Frontal cortex (tissue), 4 donors: ENCODE data around the gene SPIN1. TPM values are rescaled to one million over a fixed set of nuclear protein-coding genes. Genes with fewer than 3 reads are reported as not detected.

Experiments
- DNase-seq, 2 donors: peaks; one replicate each; pipeline ENCODE4 v3.0.0; 2012; ENCODE audit warnings: low spot score in 2 of 2
- FAIRE-seq: peaks from 2 replicates; lab custom pipeline; 2012; peaks lifted over from hg19 to GRCh38; lab: Jason Lieb, UNC
- total RNA-seq: library from RNA; depleted of rRNA; stranded (reverse); fragments of >200 nt; gene quantifications from one replicate; pipeline ENCODE4 v1.2.3, GENCODE V29; 2014
- donor health status: control.
- donor health status: control.
- donor health status: control.

The SPIN1 gene
- total RNA-seq, 1 donor from 2014 or later: 351 TPM

DNA sequence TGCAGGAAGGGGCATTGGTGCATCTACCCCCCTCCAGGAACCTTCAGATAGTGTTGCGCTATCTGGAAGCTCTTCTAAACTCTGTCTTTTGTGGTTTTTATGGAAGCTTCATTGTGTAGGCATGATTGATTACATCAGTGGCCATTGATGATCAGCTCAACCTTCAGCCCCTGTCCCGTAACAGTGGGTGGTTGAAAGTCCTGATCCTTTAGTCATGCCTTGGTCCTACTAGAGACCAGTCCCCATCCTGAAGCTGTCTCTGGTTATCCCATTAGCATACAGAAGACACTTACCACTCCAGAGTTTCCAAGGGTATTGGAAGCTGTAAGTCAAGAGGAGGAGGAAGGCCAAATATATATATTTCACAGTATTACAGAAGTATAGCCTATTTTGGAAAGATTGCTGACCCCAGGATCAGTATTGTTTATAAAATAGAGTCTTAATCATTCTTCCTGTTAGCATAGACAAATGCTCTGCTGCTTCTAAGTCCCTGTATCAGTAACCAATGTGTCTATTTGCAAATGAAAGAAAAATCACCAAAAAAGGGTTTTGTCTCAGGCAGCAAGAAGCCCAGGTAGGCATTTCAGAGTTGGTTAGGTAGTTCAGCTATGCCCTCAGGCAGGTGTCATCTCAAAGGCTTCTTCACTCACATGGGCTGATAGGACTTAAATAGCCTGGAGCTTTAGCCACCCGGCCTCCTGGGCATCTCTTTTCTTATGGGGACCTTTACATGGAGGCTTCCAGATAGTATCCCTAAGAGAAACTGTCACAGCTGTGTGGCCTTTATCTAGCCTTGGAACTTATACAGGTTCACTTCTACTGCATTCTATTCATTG, 41.6 kb downstream of the SPIN1 start:
- FAIRE-seq (no peak), DNase-seq (no peak)

DNA sequence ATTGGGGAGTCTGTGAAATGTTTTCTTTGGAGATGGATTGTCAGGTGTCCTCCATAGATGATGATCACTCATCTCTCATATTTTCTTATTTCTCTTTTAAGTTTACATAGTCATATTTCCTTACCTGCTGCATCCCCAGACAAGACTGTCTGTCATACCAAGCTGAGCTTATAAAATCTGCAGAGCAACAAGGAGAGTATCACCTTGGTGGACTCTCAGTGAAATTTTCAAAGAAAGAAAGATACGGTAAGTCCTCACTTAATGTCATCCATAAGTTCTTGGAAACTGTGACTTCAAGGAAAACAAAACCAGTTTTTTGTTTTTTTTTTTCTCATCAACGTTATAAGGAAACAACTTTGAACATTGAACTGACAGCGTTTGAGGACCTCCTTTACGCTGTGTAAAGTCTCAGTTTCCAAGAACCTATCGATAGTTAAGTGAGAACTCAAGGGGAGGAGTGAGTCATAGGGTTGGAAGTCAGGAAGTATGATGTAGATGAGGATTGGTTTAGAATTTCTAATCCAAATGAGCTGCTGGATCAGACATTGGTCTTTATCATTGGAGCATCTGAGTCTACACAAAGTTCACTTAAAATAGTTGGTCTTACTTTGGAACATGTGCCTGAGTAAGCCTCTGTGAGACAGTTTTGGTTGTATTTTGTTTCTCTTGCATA, 45.5 kb downstream of the SPIN1 start:
- no peak for FAIRE-seq
- no peak for DNase-seq

DNA sequence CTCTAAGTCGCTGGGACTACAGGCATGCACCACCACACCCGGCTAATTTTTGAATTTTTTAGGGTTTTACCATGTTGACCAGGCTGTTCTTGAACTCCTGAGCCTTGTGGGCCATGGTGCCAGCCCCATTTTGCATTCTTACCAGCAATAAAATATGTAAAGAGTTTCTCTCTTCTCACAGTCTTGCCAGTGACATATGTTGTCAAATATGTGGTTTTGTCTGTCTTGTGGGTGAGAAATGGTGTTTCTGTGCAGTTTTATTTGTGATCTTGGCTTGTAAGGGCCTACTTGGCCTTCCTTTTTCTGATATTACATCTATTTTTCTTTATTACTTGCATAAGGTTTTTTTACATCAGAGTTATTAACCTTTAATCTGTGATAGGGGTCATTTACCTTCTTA, 47.1 kb downstream of the SPIN1 start:
- DNase-seq: no peak
- FAIRE-seq: no peak

DNA sequence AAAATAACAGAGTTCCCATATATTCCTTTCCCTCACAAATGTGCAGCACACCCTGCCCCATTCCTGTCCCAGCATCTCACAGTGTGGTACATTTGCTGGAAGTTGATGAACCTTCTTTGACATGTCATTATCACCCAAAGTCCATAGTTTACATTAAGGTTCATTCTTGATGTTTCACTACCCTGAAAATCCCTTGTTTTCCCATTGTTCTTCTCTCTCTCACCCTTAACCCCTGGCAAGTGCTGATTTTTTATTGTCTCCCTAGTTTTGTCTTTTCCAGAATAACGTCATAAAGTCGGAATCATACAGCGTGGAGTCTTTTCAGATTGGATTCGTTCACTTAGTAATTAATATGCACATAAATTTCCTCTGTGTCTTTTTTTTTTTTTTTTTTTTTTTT, 48.1 kb downstream of the SPIN1 start:
- no peak for FAIRE-seq

DNA sequence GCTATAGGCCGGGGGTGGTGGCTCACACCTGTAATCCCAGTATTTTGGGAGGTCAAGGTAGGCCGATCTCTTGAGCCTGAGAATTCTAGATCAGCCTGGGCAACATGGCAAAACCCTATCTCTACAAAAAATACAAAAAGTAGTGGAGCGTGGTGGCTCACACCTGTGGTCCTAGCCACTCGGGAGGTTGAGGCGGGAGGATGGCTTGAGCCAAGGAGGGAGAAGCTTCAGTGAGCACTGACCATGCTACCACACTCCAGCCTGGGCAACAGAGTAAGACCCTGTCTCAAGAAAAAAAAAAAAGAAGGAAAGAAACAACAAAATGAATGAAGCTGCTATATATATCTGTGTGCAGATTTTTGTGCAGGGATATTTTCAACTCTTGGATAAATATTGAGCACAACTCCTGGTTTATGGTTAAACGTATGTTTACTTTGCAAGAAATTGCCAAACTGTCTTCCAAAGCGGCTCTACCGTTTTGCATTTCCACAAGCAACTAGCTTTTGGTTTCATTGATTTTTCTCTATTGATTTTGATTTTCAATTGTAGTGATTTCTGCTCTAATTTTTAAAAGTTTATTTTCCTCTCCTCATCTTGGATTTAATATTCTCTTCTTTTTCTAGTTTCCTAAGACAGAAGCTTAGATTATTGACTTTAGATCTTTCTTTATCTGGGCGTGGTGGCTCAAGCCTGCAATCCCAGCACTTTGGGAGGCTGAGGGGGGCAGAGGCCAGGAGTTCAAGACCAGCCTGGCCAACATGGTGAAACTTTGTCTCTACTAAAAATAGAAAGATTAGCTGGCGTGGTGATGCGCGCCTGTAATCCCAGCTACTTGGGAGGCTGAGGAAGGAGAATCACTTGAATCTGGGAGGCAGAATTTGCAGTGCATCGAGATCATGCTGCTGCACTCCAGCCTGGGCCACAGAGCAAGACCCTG, 49.2 kb downstream of the SPIN1 start:
- no peak for FAIRE-seq
- no peak for DNase-seq

More for the DNA sequence above, 48.1 kb downstream of the SPIN1 start:
- DNase-seq: no peak

DNA sequence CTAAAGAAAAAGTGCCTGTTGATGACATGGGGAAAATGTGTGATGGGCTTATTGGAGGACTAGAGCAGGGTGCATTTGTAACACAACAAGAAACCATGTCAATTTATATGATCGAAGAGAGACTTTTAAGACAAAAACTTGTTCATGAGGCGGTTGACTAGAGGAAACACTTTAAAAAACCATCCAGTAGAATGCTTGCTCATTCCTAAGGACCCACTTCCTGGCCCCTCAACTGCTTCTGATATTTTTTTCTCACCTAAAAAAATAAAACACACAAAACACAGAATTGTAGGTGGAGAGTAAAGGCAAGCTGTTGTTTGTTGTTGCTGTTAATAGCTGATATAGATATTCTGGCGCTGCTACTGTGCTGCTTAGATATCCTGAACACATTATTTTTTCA, 50.6 kb downstream of the SPIN1 start:
- DNase-seq (no peak), FAIRE-seq (no peak)

DNA sequence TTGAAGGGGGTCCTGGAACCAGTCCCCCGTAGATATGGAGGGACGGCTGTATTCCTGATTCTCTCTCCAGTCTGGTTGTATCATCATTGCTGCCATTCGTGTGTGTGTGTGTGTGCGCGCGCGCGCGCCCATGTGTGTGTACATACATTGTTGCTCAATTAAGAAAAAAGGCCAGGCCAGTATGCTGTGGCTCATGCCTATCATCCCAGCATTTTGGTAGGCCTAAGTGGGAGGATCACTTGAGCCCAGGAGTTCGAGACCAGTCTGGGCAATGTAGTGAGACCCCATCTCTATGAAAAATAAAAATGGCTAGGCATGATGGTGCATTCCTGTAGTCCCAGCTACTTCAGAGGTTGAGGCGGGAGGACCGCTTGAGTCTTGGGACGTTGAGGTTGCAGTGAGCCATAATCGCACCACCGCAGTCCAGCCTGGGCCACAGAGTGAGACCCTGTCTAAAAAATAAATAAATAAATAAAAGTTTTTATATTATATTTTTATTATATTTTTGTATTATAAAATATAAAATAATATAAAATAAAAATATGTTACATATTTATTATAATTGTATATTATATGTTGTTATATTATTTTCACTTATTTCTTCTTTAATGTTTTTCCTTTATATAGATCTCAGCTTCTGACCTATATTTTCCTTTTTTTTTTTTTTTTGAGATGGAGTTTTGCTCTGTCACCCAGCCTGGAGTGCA, 53.2 kb downstream of the SPIN1 start:
- FAIRE-seq: peak; percentile 89
- DNase-seq: no peak

DNA sequence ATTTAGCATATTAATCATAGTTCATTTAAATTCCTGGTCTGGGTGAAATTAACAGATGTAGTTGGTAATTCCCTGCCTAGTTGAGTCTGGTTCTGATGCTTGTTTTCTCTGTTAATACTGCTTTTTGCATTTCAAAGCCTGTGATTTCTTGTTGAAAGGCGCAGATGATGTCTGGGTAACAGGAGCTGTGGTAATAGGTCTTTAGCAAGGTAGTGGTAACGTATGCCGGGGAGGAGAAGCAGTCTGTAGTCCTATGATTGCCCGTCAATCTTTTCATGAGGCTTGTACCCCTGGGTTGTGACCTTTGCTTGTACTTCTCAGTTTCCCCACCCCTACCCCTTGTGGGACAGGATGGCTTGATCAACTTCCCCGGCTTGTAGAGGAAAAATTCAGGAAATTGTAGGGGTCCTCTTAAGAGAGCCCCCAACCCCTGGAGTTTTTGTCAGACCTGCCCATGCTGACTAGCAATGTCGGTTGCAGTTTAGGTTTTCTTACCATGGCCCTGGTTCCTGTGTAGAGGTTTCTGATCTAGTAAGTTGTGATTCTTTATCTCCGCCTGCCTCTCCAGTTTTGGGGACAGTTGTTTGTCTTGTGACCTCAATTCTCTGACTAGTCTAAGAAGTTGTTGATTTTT, 55.4 kb downstream of the SPIN1 start:
- FAIRE-seq (no peak), DNase-seq (no peak)

DNA sequence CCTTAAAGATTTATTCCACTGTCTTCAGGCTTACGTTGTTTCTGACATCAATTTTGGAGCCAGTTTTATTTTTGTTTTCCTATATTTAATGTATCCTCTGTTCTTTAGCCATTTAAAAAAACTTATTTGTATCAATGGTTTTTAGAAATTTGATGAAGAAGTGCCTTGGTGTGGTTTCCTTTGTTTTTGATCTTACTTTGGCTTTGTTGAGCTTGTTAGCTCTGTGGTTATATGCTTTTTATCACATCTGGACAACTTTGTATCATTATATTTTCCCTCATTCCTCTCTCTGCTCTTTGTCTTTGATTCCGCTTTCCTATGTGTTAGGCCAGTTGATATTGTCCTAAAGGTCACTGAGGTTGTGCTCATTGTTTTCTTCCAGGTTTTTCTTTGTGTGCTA, 58.5 kb downstream of the SPIN1 start:
- DNase-seq (no peak), FAIRE-seq (no peak)

DNA sequence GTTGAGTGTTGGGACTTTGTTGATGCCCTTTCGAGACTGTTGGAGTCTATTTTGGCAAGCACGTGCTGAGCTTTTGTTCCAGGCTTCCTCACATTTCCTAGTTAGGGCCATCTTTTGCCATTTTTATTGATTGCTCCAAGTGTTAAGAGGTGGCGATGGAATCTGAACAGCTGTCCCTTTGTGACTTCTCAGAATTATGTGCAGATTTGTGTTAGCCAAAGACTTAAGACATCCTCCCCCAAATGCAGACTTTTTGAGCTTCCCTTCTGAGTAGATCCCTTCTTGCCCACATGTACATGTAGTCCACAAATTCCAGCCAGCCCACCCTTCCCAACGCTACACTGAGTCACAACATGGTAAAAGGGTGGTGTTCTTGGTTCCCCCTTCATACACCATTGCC, 59.2 kb downstream of the SPIN1 start:
- DNase-seq: no peak
- FAIRE-seq: no peak

DNA sequence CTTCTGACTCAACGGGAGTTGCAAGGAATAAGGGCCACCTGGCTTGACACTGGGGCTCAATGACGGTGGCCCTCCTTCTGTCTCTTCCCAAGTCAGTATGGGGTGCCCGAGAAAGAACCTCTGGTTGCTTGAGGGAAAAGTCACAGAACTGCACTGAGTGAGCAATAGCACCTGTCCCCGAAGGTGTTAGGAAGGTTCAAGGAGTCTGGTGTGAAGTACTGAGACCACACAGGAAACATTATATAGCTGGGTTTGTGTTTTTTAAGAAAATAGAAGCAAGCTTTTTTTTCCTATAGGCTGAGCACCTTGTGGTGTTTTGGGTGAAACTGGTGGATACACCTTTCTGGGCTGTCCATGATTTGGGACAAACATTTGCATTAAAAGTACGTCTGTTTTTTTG, 62.9 kb downstream of the SPIN1 start:
- no peak for FAIRE-seq

DNA sequence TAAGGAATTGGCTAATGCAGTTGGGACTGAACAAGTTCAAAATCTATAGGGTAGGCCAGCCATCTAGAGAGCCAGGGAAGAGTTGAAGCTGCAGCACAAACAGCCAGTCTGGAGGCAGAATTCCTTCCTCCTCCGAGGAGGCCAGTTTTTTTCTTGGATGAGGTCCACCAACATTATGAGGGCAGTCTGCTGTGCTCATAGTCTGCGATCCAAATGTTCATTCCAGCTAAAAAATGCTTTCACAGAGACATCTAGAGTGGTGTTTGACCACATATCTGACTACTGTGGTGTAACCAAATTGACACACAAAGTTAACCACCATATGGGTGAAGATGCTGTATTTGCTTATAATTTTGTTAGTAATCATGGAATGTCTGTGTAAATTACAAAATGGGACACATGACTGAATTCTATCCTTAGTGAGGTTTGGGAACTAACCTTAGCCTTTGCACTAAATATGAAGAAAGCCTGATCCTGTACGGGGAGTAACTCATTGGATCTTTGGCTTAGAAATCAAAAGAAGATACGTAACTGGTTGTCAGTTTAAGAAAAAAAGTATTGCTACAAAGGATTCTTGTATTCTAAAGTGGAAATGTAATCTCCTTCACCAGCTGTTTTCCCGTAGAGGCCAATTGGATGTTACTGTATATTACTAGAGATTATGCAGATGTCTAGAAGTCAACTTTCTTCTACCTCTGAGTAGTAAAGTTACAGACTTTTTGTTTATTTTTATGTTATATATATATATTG, 70.6 kb downstream of the SPIN1 start:
- FAIRE-seq (no peak), DNase-seq (no peak)

More for the DNA sequence above, 62.9 kb downstream of the SPIN1 start:
- no peak for DNase-seq

DNA sequence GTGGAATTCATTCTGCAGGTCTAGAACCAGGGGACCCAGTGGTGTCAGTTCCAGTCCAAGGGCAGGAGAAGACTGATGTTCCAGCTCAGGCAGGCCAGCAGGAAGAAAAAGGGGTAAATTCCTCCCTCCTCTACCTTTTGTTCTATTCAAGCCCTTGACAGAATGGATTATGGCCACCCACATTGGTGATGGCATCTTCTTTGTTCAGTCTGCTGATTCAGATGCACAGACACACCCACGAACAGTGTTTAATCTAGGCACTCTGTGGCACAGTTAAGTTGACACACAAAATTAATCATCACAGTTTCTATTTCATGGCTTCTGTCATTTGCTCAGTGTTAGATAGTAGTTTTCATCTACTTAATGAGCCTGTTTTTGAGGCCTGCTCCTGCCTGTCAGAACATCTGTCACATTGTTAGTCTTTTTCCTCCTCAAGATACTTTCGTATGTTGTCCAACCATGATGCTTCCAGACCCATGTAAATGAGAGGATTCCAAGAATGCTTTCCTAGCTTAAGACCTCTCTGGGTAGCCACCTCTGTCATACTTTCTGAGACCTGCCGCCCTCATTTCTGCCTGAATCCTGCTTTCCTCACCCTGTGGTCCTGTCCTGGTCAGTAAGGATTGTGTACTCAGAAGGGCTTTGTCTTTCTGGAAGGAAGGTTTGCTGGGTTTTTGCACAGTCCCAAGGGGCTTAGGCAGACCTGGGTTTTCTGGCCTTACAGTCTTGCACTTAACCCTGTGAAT, 72.5 kb downstream of the SPIN1 start:
- FAIRE-seq: no peak
- no peak for DNase-seq

DNA sequence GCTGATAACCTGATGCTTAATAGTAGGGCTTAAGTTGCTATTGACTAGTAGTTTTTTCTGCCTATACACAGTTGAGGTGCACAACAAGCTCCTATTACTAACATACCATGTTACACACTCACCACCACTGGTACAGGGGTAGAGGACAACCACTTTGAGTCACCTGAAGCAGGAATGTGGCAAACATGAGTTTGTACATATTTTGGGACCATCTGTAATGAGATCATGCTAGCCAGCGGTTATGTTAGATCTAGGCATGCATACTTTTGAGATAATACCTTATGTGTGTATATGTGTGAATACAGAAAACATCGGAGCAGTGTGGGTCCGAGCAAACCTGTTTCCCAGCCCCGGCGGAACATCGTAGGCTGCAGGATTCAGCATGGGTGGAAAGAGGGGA, 73.9 kb downstream of the SPIN1 start:
- FAIRE-seq (no peak), DNase-seq (no peak)

DNA sequence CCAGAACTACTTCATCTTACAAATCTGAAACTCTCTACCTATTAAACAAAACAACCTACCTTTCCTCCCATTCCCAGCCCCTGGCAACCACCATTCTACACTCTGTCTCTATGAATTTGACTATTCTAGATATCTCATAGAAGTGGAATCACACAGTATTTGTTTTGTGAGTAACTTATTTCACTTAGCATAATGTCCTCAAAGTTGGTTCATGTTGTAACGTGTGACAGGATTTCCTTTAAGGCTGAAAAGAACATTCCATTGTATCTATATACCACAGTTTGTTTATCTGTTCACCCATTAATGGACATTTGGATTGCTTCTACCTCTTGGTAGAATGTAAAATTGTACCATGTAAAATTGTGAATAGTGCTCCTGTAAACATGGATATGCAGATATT, 76.6 kb downstream of the SPIN1 start:
- no peak for FAIRE-seq

DNA sequence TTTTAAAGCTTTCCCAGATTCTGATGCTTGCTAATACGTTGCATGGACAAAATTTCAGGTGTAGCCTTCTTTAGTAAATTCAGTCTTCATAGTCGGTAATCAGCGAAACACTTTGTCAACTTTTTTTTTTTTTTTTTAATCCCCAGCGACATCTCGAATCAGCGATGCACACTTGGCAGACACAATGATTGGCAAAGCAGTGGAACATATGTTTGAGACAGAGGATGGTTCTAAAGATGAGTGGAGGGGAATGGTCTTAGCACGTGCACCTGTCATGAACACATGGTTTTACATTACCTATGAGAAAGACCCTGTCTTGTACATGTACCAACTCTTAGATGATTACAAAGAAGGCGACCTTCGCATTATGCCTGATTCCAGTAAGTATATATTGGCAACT, 80.0 kb downstream of the SPIN1 start:
- no peak for DNase-seq
- no peak for FAIRE-seq

More for the DNA sequence above, 76.6 kb downstream of the SPIN1 start:
- no peak for DNase-seq

DNA sequence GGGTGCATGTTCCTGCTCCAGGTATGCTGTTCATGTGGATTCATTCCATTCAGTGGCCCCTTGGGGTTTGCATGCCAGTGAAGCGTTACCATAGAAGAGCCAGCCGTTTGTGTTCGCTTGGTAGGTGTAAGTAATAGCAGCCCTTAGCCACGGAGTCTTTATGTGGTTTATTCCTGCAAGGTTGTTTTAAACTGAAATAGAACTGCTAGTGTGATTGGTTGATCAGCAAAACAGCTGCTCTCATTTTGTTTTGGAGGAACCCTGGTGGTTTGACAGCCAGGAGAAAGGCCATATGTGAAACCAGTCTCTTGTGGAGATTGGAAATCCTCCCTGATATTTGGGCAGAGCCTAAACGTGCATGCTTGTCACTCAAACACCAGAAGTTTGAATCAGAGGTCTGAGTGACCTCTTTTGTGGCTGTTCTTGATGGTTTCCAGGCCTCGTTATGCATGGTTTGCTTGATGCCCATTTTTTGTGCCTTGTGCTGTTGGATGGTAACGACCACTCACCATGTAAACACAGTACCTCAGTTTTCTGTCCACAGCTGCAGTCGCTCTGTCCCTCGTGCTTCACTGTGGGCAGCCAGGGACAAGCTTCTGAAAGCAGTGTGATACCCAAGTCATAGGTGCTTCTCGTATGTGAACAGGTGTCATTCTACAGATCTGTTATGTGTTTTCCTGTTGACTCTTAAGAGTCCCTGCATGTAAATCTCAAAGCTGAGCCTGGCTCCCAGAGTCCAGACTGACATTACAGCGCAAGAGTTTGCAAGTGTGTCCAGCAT, 88.4 kb downstream of the SPIN1 start:
- FAIRE-seq: no peak
- DNase-seq: no peak
